Activated CD4-positive, CD25-positive, alpha-beta regulatory T cell treated with anti-CD3 and anti-CD28 coated beads, Interleukin-2, amount 50 U/mL, for 24 hours (primary cell): ENCODE results near the gene RYR3.
"Not testable (repeated sequence)": the region's sequence is repeated elsewhere in the genome, so short reads cannot be mapped to it uniquely, and the experiment has no call there.

Experiments used
- ATAC-seq, 2 donors: fragments of 150-1000 bp; cut with Tn5 transposase; one replicate each; pipeline ENCODE4 v1.10.0; 2021; ENCODE audit warnings: mild to moderate bottlenecking in 1 of 2, moderate library complexity in 1 of 2

Gene RYR3

GRCh38 chr15:33592864-33593263, 282.1 kb downstream of the RYR3 start:
- ATAC-seq = no peak

GRCh38 chr15:33598382-33598781, 287.6 kb downstream of the RYR3 start:
- not testable (repeated sequence) for ATAC-seq

GRCh38 chr15:33600212-33600611, 289.4 kb downstream of the RYR3 start:
- ATAC-seq = no peak

- ATAC-seq = no peak
These were observed 290.7 kb downstream of the RYR3 start for GRCh38 chr15:33601461-33601860.

GRCh38 chr15:33608714-33609113, 297.9 kb downstream of the RYR3 start:
- ATAC-seq = no peak

GRCh38 chr15:33612721-33613304, 302.0 kb downstream of the RYR3 start:
- ATAC-seq = no peak

GRCh38 chr15:33616475-33616874, 305.7 kb downstream of the RYR3 start:
- no peak for ATAC-seq

GRCh38 chr15:33618350-33618749, 307.6 kb downstream of the RYR3 start:
- ATAC-seq = no peak

- no peak for ATAC-seq
These were observed 310.4 kb downstream of the RYR3 start for GRCh38 chr15:33621141-33621540.

- ATAC-seq = no peak
These were observed 312.2 kb downstream of the RYR3 start for GRCh38 chr15:33623010-33623409.

GRCh38 chr15:33624439-33624838, 313.7 kb downstream of the RYR3 start:
- no peak for ATAC-seq

- no peak for ATAC-seq
These were observed 318.9 kb downstream of the RYR3 start for GRCh38 chr15:33629647-33630046.

GRCh38 chr15:33636234-33636633, 325.5 kb downstream of the RYR3 start:
- no peak for ATAC-seq

- no peak for ATAC-seq
These were observed 326.2 kb downstream of the RYR3 start for GRCh38 chr15:33636958-33637357.

GRCh38 chr15:33638453-33638852, 327.7 kb downstream of the RYR3 start:
- ATAC-seq = no peak

GRCh38 chr15:33639051-33639450, 328.3 kb downstream of the RYR3 start:
- no peak for ATAC-seq

- ATAC-seq = no peak
These were observed 328.7 kb downstream of the RYR3 start for GRCh38 chr15:33639456-33639855.

GRCh38 chr15:33639978-33640377, 329.2 kb downstream of the RYR3 start:
- ATAC-seq = no peak

- no peak for ATAC-seq
These were observed 330.3 kb downstream of the RYR3 start for GRCh38 chr15:33641069-33641468.

- ATAC-seq = no peak
These were observed 333.5 kb downstream of the RYR3 start for GRCh38 chr15:33644304-33644703.

GRCh38 chr15:33646744-33647143, 336.0 kb downstream of the RYR3 start:
- no peak for ATAC-seq

- no peak for ATAC-seq
These were observed 338.6 kb downstream of the RYR3 start for GRCh38 chr15:33649217-33649933.

GRCh38 chr15:33654860-33655259, 344.1 kb downstream of the RYR3 start:
- ATAC-seq = no peak

- no peak for ATAC-seq
These were observed 344.7 kb downstream of the RYR3 start for GRCh38 chr15:33655488-33655887.

GRCh38 chr15:33656168-33656567, 345.4 kb downstream of the RYR3 start:
- no peak for ATAC-seq
